ENCODE measurements around the gene DNAH2. TPM values are rescaled to one million over a fixed set of nuclear protein-coding genes. Genes with fewer than 3 reads are reported as not detected.

Gene DNAH2
- total RNA-seq, 1 experiment from 2014 or later = 0.15 TPM

DNA sequence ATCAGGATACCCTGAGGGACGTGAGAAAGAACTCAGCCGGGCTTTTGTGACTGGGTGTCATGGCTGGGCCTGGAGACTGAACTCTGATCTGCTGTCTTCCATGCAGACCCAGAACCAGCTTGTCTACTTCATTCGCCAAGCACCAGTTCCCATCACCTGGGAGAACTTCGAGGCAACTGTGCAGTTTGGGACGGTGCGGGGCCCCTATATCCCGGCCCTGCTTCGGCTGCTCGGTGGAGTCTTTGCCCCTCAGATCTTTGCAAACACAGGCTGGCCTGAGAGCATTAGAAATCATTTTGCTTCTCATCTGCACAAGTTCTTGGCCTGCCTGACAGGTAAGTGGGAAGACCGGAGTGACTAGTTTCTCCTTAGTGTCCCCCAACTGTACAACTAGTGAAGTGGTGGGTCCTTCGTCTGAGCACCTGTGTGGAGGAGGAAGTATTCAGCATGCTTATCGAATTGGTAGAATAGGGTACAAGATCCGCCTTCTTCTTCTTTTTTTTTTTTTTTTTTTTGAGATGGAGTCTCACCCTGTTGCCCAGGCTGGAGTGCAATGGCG lies 15.5 kb downstream of the DNAH2 start:
- H3K36me3 Mint-ChIP-seq (ENCODE audit: insufficient read depth in 1 of 3, low read depth in 3 of 3) = no peaks in the 10 kb centered on the region
- Histone ChIP-seq H2AK5ac (ENCODE audit: insufficient read length, low read length) (no peak overlapping the region), H3K27ac (ENCODE audit: insufficient read length, low read depth, low read length) (no peak overlapping the region), H3K14ac (ENCODE audit: insufficient read depth, low read length) (no peak overlapping the region), H3K79me1 (ENCODE audit: insufficient read depth, low read depth, low read length, poor library complexity, severe bottlenecking) (no peaks in the 10 kb centered on the region), H3K4me2 (ENCODE audit: insufficient read depth, insufficient read length, low read length) (no peak overlapping the region), H3K79me2 (ENCODE audit: insufficient read depth, low read length) (no peaks in the 10 kb centered on the region), H3K4me1 (ENCODE audit: insufficient read depth, low read length) (no peaks in the 10 kb centered on the region), H2BK120ac (ENCODE audit: low read depth, low read length, poor library complexity, severe bottlenecking) (no peak overlapping the region), H4K8ac (replicated peaks; ENCODE audit: insufficient read length, low read depth, low read length) (no peak overlapping the region), H2BK15ac (ENCODE audit: low read depth, low read length) (no peak overlapping the region), H2BK20ac (ENCODE audit: low read depth, low read length, poor library complexity, severe bottlenecking) (no peak overlapping the region), H3K18ac (ENCODE audit: insufficient read length, low read depth, low read length) (no peak overlapping the region), H3K23ac (ENCODE audit: insufficient read length, low read depth, low read length) (no peak overlapping the region), H3K9me3 (ENCODE audit: control insufficient read depth, low read depth, low read length) (no peaks in the 10 kb centered on the region), H3K23me2 (ENCODE audit: insufficient read length, low read depth, low read length, poor library complexity, severe bottlenecking) (no peaks in the 10 kb centered on the region), H2BK12ac (ENCODE audit: insufficient read length, low read depth, low read length) (no peak overlapping the region), H3K27me3 (ENCODE audit: insufficient read depth, low read length) (no peaks in the 10 kb centered on the region), H3T11ph (ENCODE audit: low read length) (no peak overlapping the region), H4K91ac (ENCODE audit: insufficient read length, low read depth, low read length) (no peak overlapping the region), H3K4ac (ENCODE audit: low read depth, low read length) (no peak overlapping the region), H4K20me1 (ENCODE audit: control insufficient read depth, insufficient read depth, insufficient read length) (no peaks in the 10 kb centered on the region), H3K56ac (ENCODE audit: insufficient read length, low read depth, low read length) (no peak overlapping the region), H2BK5ac (ENCODE audit: insufficient read length, low read length) (no peak overlapping the region), H4K5ac (ENCODE audit: insufficient read length, low read depth, low read length) (no peak overlapping the region), H2AFZ (ENCODE audit: low read length) (no peak overlapping the region), H3K9ac (ENCODE audit: extremely low read depth, insufficient read length, low read length) (no peak overlapping the region)
- no peak overlapping the region for H3K4me3 Mint-ChIP-seq
- WGBS (ENCODE audit: extremely low coverage, insufficient read length, low lambda C conversion rate) = no CpG with 5 or more reads among the region's 14 CpGs
- no peak overlapping the region for H3K27ac Mint-ChIP-seq
- peaks cover 43% of the 10 kb centered on the region for H3K27me3 Mint-ChIP-seq (ENCODE audit: low read depth)
- TF ChIP-seq CTCF (conservative IDR thresholded peaks at IDR 0.05) = no peak
- DNase-seq = no peak
- no peaks in the 10 kb centered on the region; a peak in 1 of 5 replicates for H3K9me3 Mint-ChIP-seq
- no peaks in the 10 kb centered on the region for H3K4me1 Mint-ChIP-seq
